Mesendoderm (in vitro differentiated cells): Measurements from ENCODE around the gene RIOK3. TPM values are rescaled to one million over a fixed set of nuclear protein-coding genes. Genes with fewer than 3 reads are reported as not detected.

ENCODE experiments used
- DNase-seq: peaks from one replicate; pipeline ENCODE4 v3.0.0; 2013
- H2AK5ac ChIP-seq: 2 replicates; pipeline ENCODE4 v1.6.1; 2013; ENCODE audit warnings: low read length, inconsistent platforms
- H2BK120ac ChIP-seq: 2 replicates; pipeline ENCODE4 v1.6.1; 2013; ENCODE audit warnings: low read depth, mild to moderate bottlenecking, low read length, moderate library complexity, mixed read lengths
- H2BK15ac ChIP-seq: replicated peaks from 2 replicates; pipeline ENCODE4 v1.6.1; 2013; ENCODE audit warnings: low read depth, mild to moderate bottlenecking, moderate library complexity
- H2BK5ac ChIP-seq: 2 replicates; pipeline ENCODE4 v1.6.1; 2013; ENCODE audit warnings: low read length, inconsistent platforms
- H3K18ac ChIP-seq: 2 replicates; pipeline ENCODE4 v1.6.1; 2013; ENCODE audit warnings: mild to moderate bottlenecking, low read length, mixed read lengths
- H3K23ac ChIP-seq: one replicate; pipeline ENCODE4 v1.6.1; 2013; ENCODE audit warnings: low read length
- H3K27ac ChIP-seq: 2 replicates; pipeline ENCODE4 v1.5.1; 2013; ENCODE audit warnings: low read depth, mild to moderate bottlenecking, inconsistent platforms, low read length, moderate library complexity
- H3K27me3 ChIP-seq: 2 replicates; pipeline ENCODE4 v1.6.1; 2013; ENCODE audit warnings: low read length, control low read depth, mild to moderate bottlenecking, inconsistent platforms; ENCODE audit not compliant: insufficient read depth, poor library complexity
- H3K36me3 ChIP-seq: 2 replicates; pipeline ENCODE4 v1.6.1; 2013; ENCODE audit warnings: low read length, inconsistent platforms; ENCODE audit not compliant: control insufficient read depth, insufficient read depth
- H3K4ac ChIP-seq: one replicate; pipeline ENCODE4 v1.6.1; 2013; ENCODE audit warnings: low read depth, mild to moderate bottlenecking, low read length, moderate library complexity
- H3K4me1 ChIP-seq: 2 replicates; pipeline ENCODE4 v1.6.1; 2013; ENCODE audit warnings: low read depth, low read length, inconsistent platforms; ENCODE audit not compliant: control insufficient read depth
- H3K4me2 ChIP-seq: 2 replicates; pipeline ENCODE4 v1.6.1; 2013; ENCODE audit warnings: low read length
- H3K4me3 ChIP-seq: 2 replicates; pipeline ENCODE4 v1.5.1; 2013; ENCODE audit warnings: mild to moderate bottlenecking, low read length
- H3K56ac ChIP-seq: one replicate; pipeline ENCODE4 v1.6.1; 2013; ENCODE audit warnings: low read length
- H3K79me1 ChIP-seq: 2 replicates; pipeline ENCODE4 v1.6.1; 2013; ENCODE audit warnings: low read length, inconsistent platforms
- H3K79me2 ChIP-seq: 2 replicates; pipeline ENCODE4 v1.6.1; 2013; ENCODE audit warnings: mild to moderate bottlenecking, low read length; ENCODE audit not compliant: control insufficient read depth, insufficient read depth
- H3K9ac ChIP-seq: 2 replicates; pipeline ENCODE4 v1.6.1; 2013; ENCODE audit warnings: low read length, inconsistent platforms
- H4K5ac ChIP-seq: one replicate; pipeline ENCODE4 v1.6.1; 2013; ENCODE audit warnings: low read length
- H4K8ac ChIP-seq: one replicate; pipeline ENCODE4 v1.6.1; 2013; ENCODE audit warnings: low read depth, mild to moderate bottlenecking, control low read depth, low read length, moderate library complexity
- WGBS: extraction: QIAGEN DNeasy Blood & Tissue Kit; methylation state at CpG from one replicate; pipeline ENCODE4 v1.1.7; 2013; ENCODE audit warnings: low lambda C conversion rate, missing lambda C conversion rate; ENCODE audit not compliant: insufficient coverage; ENCODE audit errors: extremely low coverage; 5-methylcytosine and 5-hydroxymethylcytosine counted together
- small RNA-seq: library from polyadenylated mRNA; stranded (forward); fragments of <200 nt; extraction: miRNeasy Mini kit (QIAGEN cat#:217004); gene quantifications from one replicate; pipeline ENCODE3, GENCODE V24; 2013; ENCODE audit not compliant: insufficient read depth

Gene RIOK3

DNA sequence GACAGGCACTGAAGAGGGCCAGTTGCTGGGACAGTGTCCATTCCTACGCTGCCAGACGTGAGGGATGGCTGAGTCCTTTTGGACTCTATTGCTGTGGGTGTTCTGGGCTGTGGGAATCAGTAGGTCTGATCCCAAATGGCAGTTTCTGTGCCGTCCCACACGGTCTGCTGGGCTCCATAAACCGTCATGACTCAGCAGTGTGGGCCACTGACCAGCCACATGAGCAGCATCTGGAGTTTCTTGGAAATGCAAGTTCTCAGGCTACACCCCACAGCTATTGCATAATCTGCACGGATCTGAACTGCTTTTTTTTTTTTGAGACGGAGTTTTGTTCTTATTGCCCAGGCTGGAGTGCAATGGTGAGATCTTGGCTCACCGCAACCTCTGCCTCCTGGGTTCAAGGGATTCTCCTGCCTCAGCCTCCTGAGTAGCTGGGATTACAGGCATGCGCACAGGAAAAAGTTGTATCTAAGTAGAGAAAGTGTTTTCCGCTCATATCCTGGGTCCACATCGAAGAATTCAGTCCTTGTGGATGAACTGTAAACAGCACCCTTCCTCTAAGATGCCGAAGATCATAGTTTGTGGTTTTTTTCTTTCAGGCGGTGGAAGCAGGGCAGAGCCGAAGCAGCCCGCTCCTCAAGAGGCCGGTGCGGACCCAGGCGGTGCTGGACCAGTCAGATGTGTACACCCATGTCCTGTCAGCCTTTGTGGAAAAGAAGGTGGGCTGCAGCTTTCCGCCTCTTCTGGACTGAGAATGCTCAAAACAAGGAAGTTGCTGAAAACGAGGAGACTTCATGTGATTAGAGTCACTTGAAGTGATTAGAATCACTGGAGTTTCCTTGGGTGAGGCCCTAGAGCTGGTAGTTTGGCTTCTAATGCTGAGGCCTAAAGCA lies 75.7 kb downstream of the RIOK3 start:
- H3K9ac ChIP-seq = no peak overlapping the region
- H3K23ac ChIP-seq = no peak overlapping the region
- peaks cover 12% of the 10 kb centered on the region for H3K36me3 ChIP-seq
- no peaks in the 10 kb centered on the region for H3K79me2 ChIP-seq
- H3K27me3 ChIP-seq = no peaks in the 10 kb centered on the region
- no peak overlapping the region for H3K18ac ChIP-seq
- H4K8ac ChIP-seq = no peak overlapping the region
- H3K4me2 ChIP-seq = no peak overlapping the region
- no peak overlapping the region for H2AK5ac ChIP-seq
- WGBS = no CpG with 5 or more reads among the region's 20 CpGs
- no peak overlapping the region for H3K56ac ChIP-seq
- H4K5ac ChIP-seq = no peak overlapping the region
- H2BK120ac ChIP-seq = no peak overlapping the region
- H2BK5ac ChIP-seq = no peak overlapping the region
- H3K4me1 ChIP-seq = no peaks in the 10 kb centered on the region
- DNase-seq = peak; percentile 15
- H3K4ac ChIP-seq = no peak overlapping the region
- H3K27ac ChIP-seq = no peak overlapping the region
- no peak overlapping the region for H3K4me3 ChIP-seq
- H2BK15ac ChIP-seq = no peak overlapping the region
- H3K79me1 ChIP-seq = no peaks in the 10 kb centered on the region

- Histone ChIP-seq H3K27ac (no peak overlapping the region), H4K8ac (no peak overlapping the region), H3K27me3 (no peaks in the 10 kb centered on the region), H3K9ac (no peak overlapping the region), H2BK15ac (no peak overlapping the region), H3K36me3 (peaks cover 13% of the 10 kb centered on the region), H3K23ac (no peak overlapping the region), H3K4me1 (no peaks in the 10 kb centered on the region), H2BK5ac (no peak overlapping the region), H3K4me2 (no peak overlapping the region), H3K79me1 (no peaks in the 10 kb centered on the region), H4K5ac (no peak overlapping the region), H2BK120ac (no peak overlapping the region), H3K79me2 (no peaks in the 10 kb centered on the region), H2AK5ac (no peak overlapping the region), H3K4me3 (no peak overlapping the region), H3K18ac (no peak overlapping the region), H3K4ac (no peak overlapping the region), H3K56ac (no peak overlapping the region)
- WGBS = no CpG with 5 or more reads among the region's 3 CpGs
- peak; percentile 83 for DNase-seq
These were observed 76.5 kb downstream of the RIOK3 start for GRCh38 chr18:23529604-23530003.

DNA sequence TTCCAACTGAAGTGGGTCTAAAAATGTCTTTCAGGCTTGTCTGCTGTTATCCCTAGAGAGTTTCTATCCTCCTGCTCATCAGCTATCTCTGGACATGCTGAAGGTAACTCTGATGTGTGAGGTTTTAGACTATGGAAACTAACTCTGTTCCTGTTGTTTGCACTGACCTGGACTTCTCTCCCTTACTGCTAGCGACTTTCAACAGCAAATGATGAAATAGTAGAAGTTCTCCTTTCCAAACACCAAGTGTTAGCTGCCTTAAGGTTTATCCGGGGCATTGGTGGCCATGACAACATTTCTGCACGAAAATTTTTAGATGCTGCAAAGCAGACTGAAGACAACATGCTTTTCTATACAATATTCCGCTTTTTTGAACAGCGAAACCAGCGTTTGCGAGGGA lies 77.1 kb downstream of the RIOK3 start:
- no peak overlapping the region for H3K4me3 ChIP-seq
- no CpG with 5 or more reads among the region's 7 CpGs for WGBS
- H2BK15ac ChIP-seq = no peak overlapping the region
- no peak overlapping the region for H2AK5ac ChIP-seq
- H2BK120ac ChIP-seq = no peak overlapping the region
- no peak overlapping the region for H3K18ac ChIP-seq
- H3K9ac ChIP-seq = no peak overlapping the region
- no peak overlapping the region for H3K4ac ChIP-seq
- H3K79me1 ChIP-seq = no peaks in the 10 kb centered on the region
- H4K5ac ChIP-seq = no peak overlapping the region
- no peak overlapping the region for H3K23ac ChIP-seq
- H3K36me3 ChIP-seq = peaks cover 16% of the 10 kb centered on the region
- H3K56ac ChIP-seq = no peak overlapping the region
- no peak for DNase-seq
- no peaks in the 10 kb centered on the region for H3K27me3 ChIP-seq
- H3K4me2 ChIP-seq = no peak overlapping the region
- H3K79me2 ChIP-seq = no peaks in the 10 kb centered on the region
- H2BK5ac ChIP-seq = no peak overlapping the region
- H3K4me1 ChIP-seq = no peaks in the 10 kb centered on the region
- no peak overlapping the region for H3K27ac ChIP-seq
- no peak overlapping the region for H4K8ac ChIP-seq

- Histone ChIP-seq H3K4ac (no peak overlapping the region), H3K27ac (no peak overlapping the region), H3K18ac (no peak overlapping the region), H2BK120ac (no peak overlapping the region), H4K5ac (no peak overlapping the region), H3K79me1 (no peaks in the 10 kb centered on the region), H3K23ac (no peak overlapping the region), H3K79me2 (no peaks in the 10 kb centered on the region), H2AK5ac (no peak overlapping the region), H4K8ac (no peak overlapping the region), H2BK15ac (no peak overlapping the region), H3K4me2 (no peak overlapping the region), H3K4me1 (no peaks in the 10 kb centered on the region), H3K36me3 (peaks cover 19% of the 10 kb centered on the region), H3K56ac (no peak overlapping the region), H3K9ac (no peak overlapping the region), H3K4me3 (no peak overlapping the region), H2BK5ac (no peak overlapping the region), H3K27me3 (no peaks in the 10 kb centered on the region)
- WGBS = no CpG with 5 or more reads among the region's 13 CpGs
- no peak for DNase-seq
These were observed 78.8 kb downstream of the RIOK3 start for GRCh38 chr18:23531912-23532311.

Small RNA genes lying within 50 kb of the gene (small RNA-seq; reads per million reads assigned to genes)
- gene AC026634.1 = not detected
- not detected for gene RF00019
